COLO829 (cell line): ENCODE results near the gene SSBP3.
"Not testable (repeated sequence)": the region's sequence is repeated elsewhere in the genome, so short reads cannot be mapped to it uniquely, and the experiment has no call there.

ENCODE experiments used
- DNase-seq: peaks from one replicate; pipeline ENCODE4 v3.0.0; 2012; ENCODE audit warnings: low spot score

Gene SSBP3

DNA sequence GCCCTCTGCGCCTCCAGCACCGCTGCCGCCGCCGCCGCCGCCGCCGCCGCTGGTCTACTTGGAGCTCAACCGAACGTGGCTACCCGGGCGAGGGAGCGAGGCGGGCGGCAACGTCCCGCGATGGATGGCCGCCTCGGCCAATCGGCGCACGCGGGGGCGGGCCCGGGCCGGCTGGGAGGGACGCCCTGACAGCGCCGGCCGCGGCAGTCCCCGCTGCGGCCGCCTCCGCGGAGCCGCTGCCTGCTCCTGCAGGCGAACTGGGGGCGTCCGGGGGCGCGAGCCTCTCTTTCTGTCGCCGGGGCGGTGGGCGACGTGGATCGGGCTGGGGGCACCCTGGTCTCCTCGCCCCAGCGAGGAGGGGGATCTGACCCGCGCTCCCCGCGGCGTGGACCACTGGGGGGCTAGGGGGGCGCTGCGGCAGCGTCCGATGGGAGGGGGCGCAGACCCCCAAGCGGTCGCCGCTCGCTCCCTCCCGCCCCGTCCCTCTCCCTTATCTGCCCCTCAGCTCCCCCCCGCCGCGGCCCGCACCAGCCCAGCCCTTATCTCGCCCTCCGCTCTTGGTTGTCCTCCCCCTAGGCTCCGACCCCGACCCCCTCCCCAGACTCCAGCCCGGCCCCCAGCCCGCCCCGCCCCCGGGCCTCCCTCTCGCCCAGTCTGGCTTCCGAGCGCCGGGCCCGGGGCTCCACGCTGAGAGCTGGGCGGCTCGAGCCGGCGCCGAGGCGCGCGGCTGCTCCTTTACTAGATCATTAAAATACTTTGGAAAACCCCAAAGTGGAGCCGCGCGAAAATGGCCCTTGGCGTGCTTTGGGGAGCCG, at the start of gene SSBP3:
TSS of gene SSBP3 (minus strand) at position 56 of the 815 bp plus-strand sequence.
- peak; percentile 75 for DNase-seq

DNA sequence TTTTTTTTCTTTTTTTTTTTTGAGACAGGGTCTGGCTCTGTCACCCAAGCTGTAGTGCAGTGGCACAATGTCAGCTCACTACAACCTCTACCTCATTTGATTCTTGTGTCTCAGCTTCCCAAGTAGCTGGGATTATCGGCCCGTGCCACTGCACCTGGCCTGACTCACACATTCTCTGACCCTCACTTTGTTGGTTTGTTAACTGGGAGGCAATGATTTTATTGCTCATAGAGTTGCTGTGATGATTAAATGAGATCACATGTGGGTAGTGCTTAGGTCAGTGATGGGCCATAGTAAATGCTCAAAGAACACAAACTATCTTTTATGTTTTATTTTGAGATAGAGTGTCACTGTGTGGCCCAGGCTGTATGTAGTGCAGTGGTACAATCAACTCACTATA, 47.3 kb upstream of the SSBP3 start:
- no peak for DNase-seq

DNA sequence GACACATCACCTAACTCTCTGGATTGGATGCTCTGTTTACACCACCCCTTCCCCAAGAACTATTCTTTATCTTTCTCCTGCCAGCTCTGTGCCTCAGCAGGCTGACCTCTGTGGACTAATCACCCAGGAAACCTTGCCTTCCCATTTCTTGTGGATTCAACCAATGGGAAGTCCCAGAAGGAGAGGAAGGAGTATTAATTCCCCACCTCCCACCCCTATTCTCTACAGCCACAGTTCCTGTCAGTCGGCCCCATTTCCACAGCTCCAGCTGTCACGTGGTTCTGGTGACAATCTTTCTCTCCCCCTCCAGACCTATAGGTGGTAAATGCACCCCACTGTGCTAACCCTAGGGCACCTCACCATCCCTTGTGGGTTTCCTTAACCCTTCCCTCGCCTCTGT, 46.8 kb upstream of the SSBP3 start:
- no peak for DNase-seq

DNA sequence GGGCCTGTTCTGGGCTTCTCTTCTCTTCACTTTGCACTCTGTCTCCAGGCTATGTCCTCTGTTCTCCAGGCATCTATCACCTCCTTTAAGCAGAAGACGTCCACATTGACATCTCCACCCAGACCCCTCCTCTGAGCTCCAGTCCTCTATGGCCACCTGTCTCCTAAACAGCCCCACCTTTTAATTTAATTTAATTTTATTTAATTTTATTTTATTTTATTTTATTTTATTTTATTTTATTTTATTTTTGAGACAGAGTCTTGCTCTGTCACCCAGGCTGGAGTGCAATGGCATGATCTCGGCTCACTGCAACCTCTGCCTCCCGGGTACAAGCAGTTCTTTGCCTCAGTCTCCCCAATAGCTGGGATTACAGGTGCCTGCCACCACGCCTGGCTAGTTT, 43.2 kb upstream of the SSBP3 start:
- not testable (repeated sequence) for DNase-seq

DNA sequence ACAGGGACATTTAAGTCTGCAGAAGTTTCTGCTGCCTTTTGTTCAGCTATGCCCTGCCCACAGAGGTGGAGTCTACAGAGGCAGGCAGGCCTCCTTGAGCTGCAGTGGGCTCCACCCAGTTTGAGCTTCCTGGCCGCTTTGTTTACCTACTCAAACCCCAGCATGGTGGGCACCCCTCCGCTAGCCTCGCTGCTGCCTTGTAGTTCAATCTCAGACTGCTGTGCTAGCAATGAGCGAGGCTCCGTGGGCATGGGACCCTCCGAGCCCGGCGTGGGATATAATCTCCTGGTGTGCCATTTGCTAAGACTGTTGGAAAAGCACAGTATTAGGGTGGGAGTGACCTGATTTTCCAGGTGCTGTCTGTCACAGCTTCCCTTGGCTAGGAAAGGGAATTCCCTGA, 42.6 kb upstream of the SSBP3 start:
- not testable (repeated sequence) for DNase-seq

DNA sequence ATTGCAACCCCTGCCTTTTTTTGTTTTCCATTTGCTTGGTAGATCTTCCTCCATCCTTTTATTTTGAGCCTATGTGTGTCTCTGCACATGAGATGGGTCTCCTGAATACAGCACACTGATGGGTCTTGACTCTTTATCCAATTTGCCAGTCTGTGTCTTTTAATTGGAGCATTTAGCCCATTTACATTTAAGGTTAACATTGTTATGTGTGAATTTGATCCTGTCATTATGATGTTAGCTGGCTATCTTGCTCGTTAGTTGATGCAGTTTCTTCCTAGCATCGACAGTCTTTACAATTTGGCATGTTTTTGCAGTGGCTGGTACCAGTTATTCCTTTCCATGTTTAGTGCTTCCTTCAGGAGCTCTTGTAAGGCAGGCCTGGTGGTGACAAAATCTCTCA, 40.9 kb upstream of the SSBP3 start:
- not testable (repeated sequence) for DNase-seq

DNA sequence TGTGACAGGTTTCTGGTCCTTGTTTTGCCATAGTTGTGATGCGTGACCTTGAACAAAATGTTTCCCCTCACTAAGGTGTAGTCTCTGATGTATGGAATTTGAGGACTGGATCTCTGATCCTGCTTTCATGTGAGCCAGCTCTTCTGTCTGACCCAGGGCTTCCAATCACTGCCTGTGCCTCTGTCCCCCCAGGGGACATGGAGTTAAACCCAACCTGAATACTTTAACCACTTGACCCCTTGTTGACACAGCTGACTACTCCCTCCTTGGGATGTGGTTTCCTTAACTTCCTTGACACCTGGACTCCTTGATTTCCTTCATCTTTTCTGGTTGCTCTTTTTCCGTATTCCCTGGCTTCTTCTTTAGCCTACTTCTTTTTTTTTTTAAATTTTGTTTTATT, 36.0 kb upstream of the SSBP3 start:
- DNase-seq = no peak

DNA sequence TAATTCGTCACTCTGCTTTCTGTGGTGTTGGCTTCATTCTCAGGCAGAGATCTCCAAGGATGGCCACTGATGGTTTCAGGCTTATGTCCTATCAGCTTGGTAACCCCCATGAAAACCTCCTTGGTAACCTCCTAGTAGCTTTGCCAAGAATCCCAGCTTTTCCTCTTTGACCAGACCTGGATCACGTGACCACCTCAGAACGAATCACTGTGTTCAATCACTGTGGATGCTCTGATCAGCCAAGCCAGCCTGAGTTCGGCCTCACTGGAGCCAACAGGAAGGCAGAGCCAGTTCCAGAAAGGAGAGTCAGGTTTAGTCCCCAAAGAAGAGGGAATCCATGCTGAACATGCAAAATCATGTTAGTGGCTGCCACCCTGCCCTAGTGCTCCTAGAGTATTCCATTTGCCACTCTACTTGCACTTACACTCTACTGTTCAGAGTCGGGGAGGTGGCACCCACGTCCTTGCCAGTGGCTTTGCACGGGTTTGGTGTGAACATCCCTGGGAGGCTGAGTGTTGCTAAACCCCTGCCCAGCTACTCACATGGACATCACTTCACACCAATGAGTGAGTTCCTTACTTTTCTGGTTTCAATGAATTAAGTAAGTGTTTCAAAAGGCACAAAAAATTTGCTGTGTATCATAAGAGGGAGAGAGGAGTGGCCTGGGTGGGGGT, 33.5 kb upstream of the SSBP3 start:
- no peak for DNase-seq

DNA sequence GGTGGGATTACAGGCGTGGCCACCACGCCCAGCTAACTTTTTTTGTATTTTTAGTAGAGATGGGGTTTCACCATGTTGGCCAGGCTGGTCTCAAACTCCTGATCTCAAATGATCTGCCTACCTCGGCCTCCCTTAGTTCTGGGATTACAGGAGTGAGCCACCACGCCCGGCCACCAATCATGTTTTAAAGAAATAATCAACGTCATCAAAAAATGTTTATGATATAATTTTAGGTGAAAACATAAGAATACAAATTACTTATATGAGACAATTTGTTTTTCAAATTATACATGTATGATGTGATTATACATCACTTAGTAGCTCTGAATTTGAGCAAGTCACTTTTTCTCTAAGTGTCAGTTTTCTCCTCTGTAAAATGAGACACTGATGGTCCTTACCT, 31.6 kb upstream of the SSBP3 start:
- DNase-seq = no peak

DNA sequence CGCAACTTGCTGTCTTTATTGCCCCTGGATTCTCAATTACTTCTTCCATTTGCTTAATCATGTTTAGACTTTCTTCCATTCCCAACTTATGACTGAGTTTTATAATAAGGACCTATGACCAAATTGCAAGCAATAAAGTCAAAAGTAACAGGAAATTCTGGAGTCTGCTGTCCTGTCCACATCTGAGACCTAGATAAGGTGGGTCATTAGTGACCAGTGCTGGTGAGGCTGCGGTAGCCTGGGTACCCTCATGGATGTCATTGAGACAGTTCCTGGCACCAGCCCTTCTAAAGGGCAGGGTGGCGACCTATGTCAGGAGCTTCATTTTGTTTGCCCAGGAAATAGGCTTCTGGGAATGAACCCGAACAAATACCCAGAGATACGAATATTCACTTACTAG, 30.6 kb upstream of the SSBP3 start:
- no peak for DNase-seq

DNA sequence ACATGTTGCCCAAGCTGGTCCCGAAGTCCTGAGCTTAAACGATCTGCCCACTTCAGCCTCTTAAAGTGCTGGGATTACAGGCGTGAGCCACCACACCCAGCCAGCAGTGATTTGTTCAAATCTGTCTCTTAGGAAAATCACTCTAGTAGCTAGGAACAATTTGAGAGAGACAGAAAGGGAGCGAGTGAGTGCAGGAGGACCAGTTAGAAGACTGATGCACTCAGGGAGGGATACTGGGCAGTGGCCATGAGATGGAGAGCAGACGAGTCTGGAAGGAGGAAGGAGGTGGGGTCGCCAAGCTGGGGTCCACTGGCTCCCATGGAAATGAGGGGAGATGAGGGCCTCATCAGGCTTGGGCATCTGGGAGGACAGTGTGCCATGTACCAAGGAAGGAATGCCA, 23.6 kb upstream of the SSBP3 start:
- no peak for DNase-seq

DNA sequence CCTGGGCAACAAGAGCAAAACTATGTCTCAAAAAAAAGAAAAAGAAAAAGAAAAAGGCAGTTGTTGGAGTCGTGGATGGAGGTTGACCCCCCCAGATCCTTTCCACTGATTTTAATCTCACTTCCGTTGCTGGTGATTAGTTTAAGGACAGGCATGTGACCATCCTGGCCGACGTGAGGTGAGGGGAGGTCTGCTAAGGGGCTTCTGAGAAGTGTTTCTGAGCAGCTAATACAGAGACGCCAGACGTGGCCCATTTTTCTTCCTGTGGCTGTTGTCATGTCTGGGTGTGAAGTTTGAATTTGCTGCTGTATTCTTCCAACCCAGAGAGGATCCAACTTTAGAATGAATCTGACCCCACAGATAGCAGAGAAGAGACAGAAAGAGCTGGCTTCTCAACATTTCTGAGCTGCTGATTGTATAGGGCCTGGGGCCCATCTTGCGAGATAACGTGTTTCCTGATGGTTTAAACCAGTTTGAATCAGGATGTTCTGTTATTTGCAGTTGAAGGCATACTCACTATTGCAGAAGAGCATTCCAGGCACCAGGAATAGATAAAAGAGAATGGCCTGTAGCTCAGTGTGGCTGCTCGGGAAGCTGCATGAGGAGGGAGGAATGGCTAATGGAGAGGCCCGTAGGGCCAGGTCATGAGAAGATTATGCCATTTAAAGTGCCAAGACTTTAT, 22.8 kb upstream of the SSBP3 start:
- DNase-seq = no peak

DNA sequence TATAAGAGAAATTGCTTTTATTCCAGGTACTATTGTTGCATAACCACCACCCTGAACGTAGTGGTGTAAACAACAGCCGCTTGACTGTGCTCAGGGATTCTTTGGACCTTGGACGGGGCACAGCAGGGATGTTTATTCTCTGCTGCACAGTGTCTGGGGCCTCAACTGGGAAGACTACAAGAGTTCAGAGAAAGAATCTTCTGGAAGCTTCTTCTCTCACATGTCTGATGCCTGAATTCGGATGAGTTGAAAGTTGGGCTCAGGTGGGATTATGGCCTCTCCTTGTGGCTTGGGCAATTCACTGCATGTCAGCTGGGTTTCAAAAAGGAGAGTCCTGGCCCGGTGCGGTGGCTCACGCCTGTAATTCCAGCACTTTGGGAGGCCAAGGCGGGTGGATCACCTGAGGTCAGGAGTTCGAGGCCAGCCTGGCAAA, 19.0 kb upstream of the SSBP3 start:
- DNase-seq = no peak

DNA sequence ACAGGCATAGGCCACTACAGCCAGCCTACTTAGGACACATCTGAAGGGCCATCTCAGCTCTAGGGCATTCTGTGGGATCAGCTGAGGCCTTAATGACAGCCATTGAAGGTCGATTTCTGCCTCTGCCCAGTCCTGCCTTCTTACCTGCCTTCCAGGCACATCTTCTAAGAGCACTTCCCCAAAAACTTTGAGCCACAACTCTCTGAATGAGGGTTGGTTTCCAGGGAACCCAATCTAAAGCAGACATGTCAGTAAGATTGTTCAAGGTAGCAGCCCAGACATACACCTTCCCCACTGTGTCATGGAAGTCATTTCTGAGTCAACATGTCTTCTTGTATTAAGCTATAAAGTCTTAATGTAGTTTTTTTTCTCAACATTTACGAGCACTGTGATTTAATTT, 18.2 kb upstream of the SSBP3 start:
- DNase-seq = no peak

DNA sequence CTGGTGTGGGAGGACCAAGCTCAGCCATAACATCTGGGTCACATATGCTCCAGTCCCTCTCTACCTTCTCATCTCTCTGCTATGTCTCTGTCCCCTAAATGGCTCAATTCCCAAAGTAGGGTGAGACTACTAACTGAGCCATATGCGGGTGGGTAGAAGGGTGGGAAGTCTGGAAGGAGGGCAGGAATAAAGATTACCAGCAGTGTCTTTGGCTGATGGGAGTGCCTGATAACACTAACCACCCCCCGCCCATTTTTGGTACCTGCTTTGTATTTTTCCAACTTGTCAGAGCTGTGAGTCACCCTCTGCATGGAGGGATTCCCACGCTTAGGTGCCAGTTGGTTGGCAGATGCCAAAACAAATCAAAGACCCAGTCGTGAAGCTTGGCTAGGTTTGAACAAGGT, 14.9 kb upstream of the SSBP3 start:
- DNase-seq = no peak

DNA sequence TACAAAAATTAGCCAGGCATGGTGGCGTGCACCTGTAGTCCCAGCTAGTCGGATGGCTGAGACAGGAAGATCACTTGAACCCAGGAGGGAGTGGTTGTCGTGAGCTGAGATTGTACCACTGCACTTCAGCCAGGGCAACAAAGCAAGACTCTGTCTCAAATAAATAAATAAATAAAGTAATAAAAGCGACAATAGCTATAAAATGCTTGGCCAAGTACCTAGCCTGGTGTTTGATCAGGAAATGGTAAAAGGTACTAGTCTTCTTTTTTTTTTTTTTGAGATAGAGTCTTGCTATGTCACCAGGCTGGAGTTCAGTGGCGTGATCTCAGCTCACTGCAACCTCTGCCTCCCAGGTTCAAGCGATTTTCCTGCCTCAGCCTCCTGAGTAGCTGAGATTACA, 12.4 kb upstream of the SSBP3 start:
- DNase-seq = not testable (repeated sequence)

DNA sequence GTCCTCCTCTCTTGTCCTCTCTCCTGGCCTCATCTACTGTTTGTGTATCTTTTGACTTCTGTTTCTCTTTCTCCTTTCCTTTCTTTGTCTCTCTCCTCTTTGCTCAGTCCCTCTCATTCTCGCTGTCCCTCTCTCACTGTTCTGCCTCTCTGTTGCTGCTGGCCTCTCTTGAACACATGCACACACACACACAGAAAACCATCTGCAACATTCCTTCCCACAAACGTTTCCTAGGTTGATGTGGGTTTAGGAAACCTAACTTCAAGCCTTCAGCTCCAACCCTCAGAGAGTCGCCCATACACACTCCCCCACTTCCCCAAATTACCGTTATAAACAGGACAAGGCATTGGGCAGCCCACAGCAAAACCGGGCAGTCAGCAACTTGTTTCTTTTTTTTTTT, 10.9 kb upstream of the SSBP3 start:
- DNase-seq = no peak

DNA sequence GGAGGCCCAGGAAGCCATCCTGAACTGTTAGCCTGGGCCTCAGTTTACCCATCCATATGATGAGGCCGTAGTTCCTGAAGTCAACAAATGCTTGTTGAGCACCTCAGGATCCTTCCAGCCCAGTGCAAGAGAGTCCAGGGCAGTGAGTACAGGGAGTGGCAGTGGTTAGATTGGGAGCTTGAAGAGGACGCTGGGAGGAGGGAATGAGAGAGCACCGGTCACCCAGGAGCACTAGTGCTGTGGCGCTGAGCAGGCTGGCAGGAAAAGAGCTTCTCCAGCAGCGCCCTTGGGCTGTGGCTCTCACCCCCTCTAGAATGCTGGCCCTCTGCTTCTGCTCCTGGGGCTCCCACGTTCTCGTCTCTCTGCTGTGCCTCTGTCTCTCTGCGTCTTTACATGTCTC, 10.2 kb upstream of the SSBP3 start:
- no peak for DNase-seq

DNA sequence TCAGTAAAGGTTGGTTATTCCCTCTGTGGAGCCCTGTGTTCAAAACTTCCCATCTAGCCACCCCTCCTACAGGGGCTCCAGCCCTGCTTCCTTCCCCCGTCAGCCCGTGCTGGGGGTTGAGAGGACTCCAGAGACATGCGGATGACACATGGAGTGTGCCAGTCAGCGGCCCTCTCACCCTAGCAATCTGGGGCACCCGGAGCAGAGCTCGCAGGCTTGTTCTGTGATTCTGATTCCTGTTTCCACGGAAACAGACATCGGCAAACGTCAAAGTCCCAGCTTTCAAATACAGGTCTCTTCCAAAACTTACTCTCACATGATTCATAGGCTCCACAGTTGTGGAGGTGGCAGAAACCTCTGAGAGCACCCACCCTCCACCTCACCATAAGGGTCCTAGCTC, 9.8 kb upstream of the SSBP3 start:
- no peak for DNase-seq

DNA sequence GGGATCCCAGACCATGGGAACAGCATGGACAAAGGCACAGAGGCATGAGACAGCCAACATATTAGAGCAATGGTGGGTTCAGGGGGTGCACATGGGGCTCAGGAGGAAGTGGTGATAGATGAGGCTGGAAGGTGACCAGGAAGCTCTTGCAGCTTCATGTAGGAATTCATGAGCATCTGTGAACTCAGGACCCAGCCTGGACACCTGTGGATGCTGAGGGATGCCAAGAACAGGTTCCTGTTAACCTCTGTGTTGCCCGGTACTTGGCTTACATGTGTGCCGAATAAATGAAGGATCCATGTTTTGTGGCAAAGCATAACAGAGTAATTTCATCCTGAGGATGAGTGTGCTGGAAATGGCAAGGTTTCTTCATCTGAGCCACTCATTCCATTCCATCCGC, 9.3 kb upstream of the SSBP3 start:
- DNase-seq = no peak

DNA sequence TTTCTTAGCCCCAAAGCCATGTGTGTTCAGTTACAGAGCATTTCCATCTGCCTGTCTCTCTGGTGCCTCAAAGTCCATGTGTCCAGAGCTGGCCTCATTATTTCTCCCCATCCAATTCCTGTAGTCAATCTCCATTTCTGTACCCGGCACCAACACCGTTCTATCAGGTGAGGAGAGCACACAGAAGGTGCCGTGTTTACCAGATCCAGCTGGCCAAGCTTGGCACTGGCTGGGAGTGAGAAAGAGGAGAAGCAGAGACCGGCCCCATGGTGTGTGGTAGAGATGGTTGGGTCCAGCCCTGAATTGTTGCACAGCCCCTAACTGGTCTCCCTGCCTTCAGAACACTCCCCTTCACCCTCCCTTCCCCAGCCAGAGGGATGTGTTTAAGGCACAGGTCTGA, 7.5 kb upstream of the SSBP3 start:
- no peak for DNase-seq

DNA sequence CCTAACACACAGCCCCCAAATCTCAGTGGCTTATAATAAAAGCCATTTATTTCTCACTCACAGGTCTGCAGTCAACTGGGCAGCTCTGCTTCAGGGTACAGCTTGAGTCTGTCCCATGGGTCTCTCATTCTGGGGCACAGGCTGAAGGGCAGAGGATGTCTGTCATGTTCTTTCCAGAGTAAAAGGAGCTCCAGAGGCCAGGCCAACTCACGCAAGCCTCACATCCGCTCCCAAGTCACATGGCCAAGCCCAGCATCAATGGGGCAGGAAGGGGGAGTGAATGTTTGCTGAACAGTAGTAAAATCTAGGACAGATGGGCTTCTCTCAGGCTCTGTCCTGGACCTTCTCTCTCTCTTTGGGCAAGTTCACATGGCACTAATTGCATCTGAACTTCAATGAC, 7.1 kb upstream of the SSBP3 start:
- peak; percentile 28 for DNase-seq

DNA sequence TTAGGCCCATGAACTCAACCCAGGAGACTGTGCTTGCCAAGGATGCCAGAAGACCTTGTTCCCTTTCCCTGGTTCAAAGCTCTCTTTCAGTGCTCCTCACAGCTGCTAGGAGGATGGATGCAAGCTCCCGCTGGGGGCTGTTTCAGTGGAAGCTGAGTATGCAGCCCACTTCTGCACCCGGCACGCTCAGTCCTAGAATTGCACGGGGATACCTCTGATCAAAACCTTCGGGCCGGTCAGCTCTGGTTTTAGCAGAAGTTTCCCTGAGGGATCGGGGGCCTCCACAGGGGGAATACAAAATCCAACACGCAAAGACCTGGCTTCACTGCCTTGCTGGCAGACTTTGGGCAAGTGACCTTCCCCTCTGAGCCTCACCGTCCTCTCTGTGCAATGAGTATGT, 4.2 kb upstream of the SSBP3 start:
- no peak for DNase-seq
